Activated T-cell treated with anti-CD3 and anti-CD28 coated beads, Interleukin-2, amount 50 U/mL, for 24 hours (primary cell): ENCODE results near the gene STK39.
"Not testable (repeated sequence)": the region's sequence is repeated elsewhere in the genome, so short reads cannot be mapped to it uniquely, and the experiment has no call there.

Source experiments
- DNase-seq: peaks from one replicate; pipeline ENCODE4 v3.0.0-alpha.2; 2020
- H3K27ac Mint-ChIP-seq: 2 replicates; pipeline ENCODE4 v1.8.0; 2020; ENCODE audit warnings: mild to moderate bottlenecking, mixed read lengths
- H3K27me3 Mint-ChIP-seq: 2 replicates; pipeline ENCODE4 v1.8.0; 2020; ENCODE audit warnings: mixed read lengths
- H3K36me3 Mint-ChIP-seq: 2 replicates; pipeline ENCODE4 v1.8.0; 2020; ENCODE audit warnings: low read depth, mixed read lengths
- H3K4me1 Mint-ChIP-seq: 2 replicates; pipeline ENCODE4 v1.8.0; 2020; ENCODE audit warnings: low read depth, mixed read lengths
- H3K4me3 Mint-ChIP-seq: 2 replicates; pipeline ENCODE4 v1.8.0; 2020; ENCODE audit warnings: mild to moderate bottlenecking, moderate library complexity, mixed read lengths
- H3K9me3 Mint-ChIP-seq: 2 replicates; pipeline ENCODE4 v1.8.0; 2020; ENCODE audit warnings: mixed read lengths

Gene STK39

GRCh38 chr2:168247341-168248261, at the start of gene STK39:
TSS of gene STK39 (minus strand) at chr2:168247595. CDS start at chr2:168247435, 160 bp downstream.
- peaks cover 38% of the 10 kb centered on the region for H3K4me1 Mint-ChIP-seq
- no peaks in the 10 kb centered on the region for H3K27me3 Mint-ChIP-seq
- H3K36me3 Mint-ChIP-seq, result peaks cover 30% of the 10 kb centered on the region
- H3K9me3 Mint-ChIP-seq, result no peaks in the 10 kb centered on the region
- DNase-seq, result peak; percentile 85
- peak within 1 kb of the TSS; percentile 92 for H3K4me3 Mint-ChIP-seq
- peak within 1 kb of the TSS; percentile 95 for H3K27ac Mint-ChIP-seq

GRCh38 chr2:168295051-168295450, 47.7 kb upstream of the STK39 start:
- DNase-seq, result no peak
- H3K9me3 Mint-ChIP-seq, result no peaks in the 10 kb centered on the region
- no peaks in the 10 kb centered on the region for H3K27me3 Mint-ChIP-seq
- H3K4me3 Mint-ChIP-seq, result no peak overlapping the region
- H3K4me1 Mint-ChIP-seq, result no peaks in the 10 kb centered on the region
- no peaks in the 10 kb centered on the region for H3K36me3 Mint-ChIP-seq
- H3K27ac Mint-ChIP-seq, result no peak overlapping the region

- Mint-ChIP-seq H3K27ac (no peak overlapping the region), H3K4me3 (no peak overlapping the region), H3K9me3 (no peaks in the 10 kb centered on the region), H3K27me3 (no peaks in the 10 kb centered on the region), H3K4me1 (no peaks in the 10 kb centered on the region), H3K36me3 (no peaks in the 10 kb centered on the region)
- no peak for DNase-seq
Measured at GRCh38 chr2:168294409-168294808, 47.0 kb upstream of the STK39 start.

- no peak overlapping the region for H3K4me3 Mint-ChIP-seq
- no peaks in the 10 kb centered on the region for H3K4me1 Mint-ChIP-seq
- DNase-seq, result no peak
- H3K9me3 Mint-ChIP-seq, result no peaks in the 10 kb centered on the region
- H3K27ac Mint-ChIP-seq, result no peak overlapping the region
- H3K27me3 Mint-ChIP-seq, result no peaks in the 10 kb centered on the region
- H3K36me3 Mint-ChIP-seq, result no peaks in the 10 kb centered on the region
Measured at GRCh38 chr2:168293766-168294165, 46.4 kb upstream of the STK39 start.

- no peaks in the 10 kb centered on the region for H3K9me3 Mint-ChIP-seq
- H3K27ac Mint-ChIP-seq, result no peak overlapping the region
- no peak overlapping the region for H3K4me3 Mint-ChIP-seq
- no peak for DNase-seq
- H3K27me3 Mint-ChIP-seq, result no peaks in the 10 kb centered on the region
- no peaks in the 10 kb centered on the region for H3K4me1 Mint-ChIP-seq
- no peaks in the 10 kb centered on the region for H3K36me3 Mint-ChIP-seq
Measured at GRCh38 chr2:168290391-168290790, 43.0 kb upstream of the STK39 start.

- H3K4me3 Mint-ChIP-seq, result no peak overlapping the region
- no peaks in the 10 kb centered on the region for H3K27me3 Mint-ChIP-seq
- no peaks in the 10 kb centered on the region for H3K36me3 Mint-ChIP-seq
- H3K4me1 Mint-ChIP-seq, result no peaks in the 10 kb centered on the region
- no peak for DNase-seq
- no peaks in the 10 kb centered on the region for H3K9me3 Mint-ChIP-seq
- no peak overlapping the region for H3K27ac Mint-ChIP-seq
Measured at GRCh38 chr2:168289880-168290279, 42.5 kb upstream of the STK39 start.

GRCh38 chr2:168286535-168286934, 39.1 kb upstream of the STK39 start:
- H3K36me3 Mint-ChIP-seq, result no peaks in the 10 kb centered on the region
- no peaks in the 10 kb centered on the region for H3K9me3 Mint-ChIP-seq
- no peak overlapping the region for H3K27ac Mint-ChIP-seq
- H3K4me1 Mint-ChIP-seq, result no peaks in the 10 kb centered on the region
- H3K27me3 Mint-ChIP-seq, result no peaks in the 10 kb centered on the region
- no peak overlapping the region for H3K4me3 Mint-ChIP-seq
- DNase-seq, result no peak

- no peak overlapping the region for H3K27ac Mint-ChIP-seq
- peaks cover 6% of the 10 kb centered on the region for H3K27me3 Mint-ChIP-seq
- H3K36me3 Mint-ChIP-seq, result no peaks in the 10 kb centered on the region
- H3K9me3 Mint-ChIP-seq, result no peaks in the 10 kb centered on the region
- no peaks in the 10 kb centered on the region for H3K4me1 Mint-ChIP-seq
- no peak for DNase-seq
- H3K4me3 Mint-ChIP-seq, result no peak overlapping the region
Measured at GRCh38 chr2:168278424-168278888, 31.1 kb upstream of the STK39 start.

GRCh38 chr2:168277276-168277675, 29.9 kb upstream of the STK39 start:
- Mint-ChIP-seq H3K36me3 (no peaks in the 10 kb centered on the region), H3K4me3 (no peak overlapping the region), H3K9me3 (no peaks in the 10 kb centered on the region), H3K27ac (no peak overlapping the region), H3K27me3 (peaks cover 6% of the 10 kb centered on the region), H3K4me1 (no peaks in the 10 kb centered on the region)
- DNase-seq, result no peak

- no peaks in the 10 kb centered on the region for H3K36me3 Mint-ChIP-seq
- H3K27ac Mint-ChIP-seq, result no peak overlapping the region
- H3K27me3 Mint-ChIP-seq, result no peaks in the 10 kb centered on the region
Measured at GRCh38 chr2:168272225-168272624, 24.8 kb upstream of the STK39 start.

GRCh38 chr2:168262926-168263325, 15.5 kb upstream of the STK39 start:
- not testable (repeated sequence) for DNase-seq, H3K27ac Mint-ChIP-seq, H3K27me3 Mint-ChIP-seq, H3K4me1 Mint-ChIP-seq, H3K36me3 Mint-ChIP-seq, H3K4me3 Mint-ChIP-seq
- peaks cover 18% of the 10 kb centered on the region for H3K9me3 Mint-ChIP-seq

More at GRCh38 chr2:168272225-168272624, 24.8 kb upstream of the STK39 start:
- Mint-ChIP-seq H3K4me1 (no peaks in the 10 kb centered on the region), H3K9me3 (no peaks in the 10 kb centered on the region), H3K4me3 (no peak overlapping the region)
- DNase-seq, result no peak

GRCh38 chr2:168256448-168256847, 9.1 kb upstream of the STK39 start:
- Mint-ChIP-seq H3K27me3 (no peaks in the 10 kb centered on the region), H3K4me1 (no peaks in the 10 kb centered on the region), H3K9me3 (peaks cover 18% of the 10 kb centered on the region), H3K36me3 (no peaks in the 10 kb centered on the region), H3K27ac (no peak overlapping the region), H3K4me3 (no peak overlapping the region)
- DNase-seq, result no peak

GRCh38 chr2:168255866-168256265, 8.5 kb upstream of the STK39 start:
- DNase-seq, result no peak

GRCh38 chr2:168255103-168255502, 7.7 kb upstream of the STK39 start:
- Mint-ChIP-seq H3K27ac (no peak overlapping the region), H3K9me3 (peaks cover 18% of the 10 kb centered on the region), H3K27me3 (no peaks in the 10 kb centered on the region), H3K4me1 (no peaks in the 10 kb centered on the region), H3K36me3 (no peaks in the 10 kb centered on the region), H3K4me3 (no peak overlapping the region)
- DNase-seq, result no peak

More at GRCh38 chr2:168255866-168256265, 8.5 kb upstream of the STK39 start:
- no peak overlapping the region for H3K27ac Mint-ChIP-seq
- H3K36me3 Mint-ChIP-seq, result no peaks in the 10 kb centered on the region
- H3K4me3 Mint-ChIP-seq, result no peak overlapping the region
- no peaks in the 10 kb centered on the region for H3K4me1 Mint-ChIP-seq
- H3K27me3 Mint-ChIP-seq, result no peaks in the 10 kb centered on the region
- H3K9me3 Mint-ChIP-seq, result peaks cover 18% of the 10 kb centered on the region

- Mint-ChIP-seq H3K4me1 (no peaks in the 10 kb centered on the region), H3K4me3 (no peak overlapping the region), H3K36me3 (no peaks in the 10 kb centered on the region), H3K27me3 (no peaks in the 10 kb centered on the region), H3K9me3 (peaks cover 11% of the 10 kb centered on the region), H3K27ac (no peak overlapping the region)
- DNase-seq, result no peak
Measured at GRCh38 chr2:168254158-168254935, 7.0 kb upstream of the STK39 start.
